ENCODE measurements around the gene TRIB2. TPM values are rescaled to one million over a fixed set of nuclear protein-coding genes. Genes with fewer than 3 reads are reported as not detected.

Gene TRIB2
- total and polyA plus RNA-seq, 4 donors = 23.3 to 75.7 (median 51.5) TPM

GRCh38 chr2:12767996-12768624, 51.4 kb downstream of the TRIB2 start:
- Histone ChIP-seq H3K36me3 (ENCODE audit: control insufficient read depth in 1 of 2, insufficient read depth in 2 of 2, low read length in 1 of 2) (no peaks in the 10 kb centered on the region), H3K27me3 (ENCODE audit: control insufficient read depth in 1 of 2, insufficient read depth in 2 of 2, low read length in 1 of 2) (peaks cover 0 to 2% of the 10 kb centered on the region in 2 donors), H3K4me1 (ENCODE audit: control insufficient read depth in 1 of 2, insufficient read depth in 2 of 2, low read length in 2 of 2) (no peaks in the 10 kb centered on the region), H3K4me3 (ENCODE audit: low read length in 2 of 2) (no peak overlapping the region), H3K27ac (ENCODE audit: low read depth in 1 of 2, low read length in 2 of 2) (no peak overlapping the region), H3K9me3 (ENCODE audit: control insufficient read depth, low read length) (peaks cover 3% of the 10 kb centered on the region)
- DNase-seq = no peak
- intact Hi-C loops (cut with DNase I) = no loop called here
- no peak for ATAC-seq (ENCODE audit: low FRiP score)
- 60 to 63% methylated on average over 3 of the region's 3 CpGs for WGBS, 2 donors

DNA sequence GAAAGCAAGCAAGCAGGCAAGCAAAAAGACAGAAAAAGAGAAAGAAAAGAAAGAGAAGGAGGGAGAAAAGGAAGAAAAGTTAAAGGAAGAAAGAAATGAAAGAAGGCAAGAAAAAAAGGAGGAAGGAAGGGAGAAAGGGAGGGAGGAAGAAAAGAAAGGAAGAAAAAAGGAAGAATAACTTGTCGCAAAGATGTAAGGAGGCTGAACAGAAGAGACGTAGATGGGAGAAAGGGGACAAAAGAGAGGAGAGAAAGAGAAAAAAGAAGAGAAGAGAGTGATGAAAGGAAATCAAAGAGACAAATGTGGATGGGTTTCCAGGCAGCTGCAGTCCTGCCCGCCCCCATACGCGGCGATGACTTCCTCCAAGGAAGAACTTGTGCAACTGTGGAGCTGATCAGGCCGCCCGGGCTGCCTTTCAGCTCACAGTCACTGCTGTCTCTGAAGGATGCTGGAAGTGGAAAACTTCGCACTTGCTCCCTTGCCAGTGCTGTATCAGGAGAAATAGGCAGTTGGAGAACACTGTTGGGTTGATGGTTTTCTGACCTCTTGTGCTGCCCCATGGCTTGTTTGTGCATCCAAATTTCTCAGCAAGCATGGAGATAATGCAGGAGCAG, 52.9 kb downstream of the TRIB2 start:
- intact Hi-C loops (cut with DNase I) = no loop called here
- Histone ChIP-seq H3K4me3 (ENCODE audit: low read length in 2 of 2) (no peak overlapping the region), H3K9me3 (ENCODE audit: control insufficient read depth, low read length) (no peaks in the 10 kb centered on the region), H3K27ac (ENCODE audit: low read depth in 1 of 2, low read length in 2 of 2) (no peak overlapping the region), H3K36me3 (ENCODE audit: control insufficient read depth in 1 of 2, insufficient read depth in 2 of 2, low read length in 1 of 2) (no peaks in the 10 kb centered on the region), H3K4me1 (ENCODE audit: control insufficient read depth in 1 of 2, insufficient read depth in 2 of 2, low read length in 2 of 2) (no peaks in the 10 kb centered on the region), H3K27me3 (ENCODE audit: control insufficient read depth in 1 of 2, insufficient read depth in 2 of 2, low read length in 1 of 2) (peaks cover 0 to 2% of the 10 kb centered on the region in 2 donors)
- WGBS, 2 donors = 80% methylated on average over 9 of the region's 9 CpGs
- DNase-seq (peak in 1 of 2 donors; percentile 76), ATAC-seq (ENCODE audit: low FRiP score) (peak; percentile 83)

DNA sequence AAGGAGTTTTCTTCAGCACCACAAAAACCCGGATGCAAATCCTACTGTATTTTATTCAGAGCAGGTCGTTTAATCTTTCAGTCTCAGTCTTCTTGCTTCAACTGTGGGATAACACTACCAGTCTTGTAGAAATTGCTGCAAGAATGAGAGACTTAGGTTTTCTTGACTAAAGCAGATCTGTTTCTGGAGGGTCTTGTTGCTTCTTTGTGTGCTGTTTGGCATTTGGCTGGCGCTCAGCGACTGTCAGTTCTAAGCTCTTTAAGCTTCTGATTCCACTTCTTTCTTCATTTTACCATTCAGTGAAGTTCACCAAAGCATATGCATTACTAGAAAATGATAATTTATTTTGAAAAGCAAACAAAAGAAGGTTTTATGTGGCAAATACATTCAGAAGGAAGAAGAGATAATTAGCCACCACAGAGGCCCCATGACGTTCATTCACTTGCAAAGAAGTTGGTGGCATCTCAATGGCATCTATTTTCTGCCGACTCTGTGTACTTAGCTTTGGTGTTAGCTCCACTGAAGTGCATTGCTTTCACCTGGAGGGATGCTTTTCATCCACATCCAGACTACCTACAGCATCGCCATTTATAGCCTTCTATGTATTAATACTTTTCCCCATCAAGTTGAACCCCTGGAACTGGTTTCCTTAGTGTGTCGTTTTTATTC, 53.7 kb downstream of the TRIB2 start:
- H3K36me3 ChIP-seq (ENCODE audit: control insufficient read depth in 1 of 2, insufficient read depth in 2 of 2, low read length in 1 of 2) = no peaks in the 10 kb centered on the region
- H3K27ac ChIP-seq (ENCODE audit: low read depth in 1 of 2, low read length in 2 of 2) = no peak overlapping the region
- DNase-seq = no peak
- no peaks in the 10 kb centered on the region for H3K4me1 ChIP-seq (ENCODE audit: control insufficient read depth in 1 of 2, insufficient read depth in 2 of 2, low read length in 2 of 2)
- peaks cover 0 to 2% of the 10 kb centered on the region in 2 donors for H3K27me3 ChIP-seq (ENCODE audit: control insufficient read depth in 1 of 2, insufficient read depth in 2 of 2, low read length in 1 of 2)
- peaks cover under 1% of the 10 kb centered on the region for H3K9me3 ChIP-seq (ENCODE audit: control insufficient read depth, low read length)
- intact Hi-C loops (cut with DNase I) = no loop called here
- no peak for ATAC-seq (ENCODE audit: low FRiP score)
- no peak overlapping the region for H3K4me3 ChIP-seq (ENCODE audit: low read length in 2 of 2)
- WGBS, 2 donors = 82 to 84% methylated on average over 8 of the region's 8 CpGs

DNA sequence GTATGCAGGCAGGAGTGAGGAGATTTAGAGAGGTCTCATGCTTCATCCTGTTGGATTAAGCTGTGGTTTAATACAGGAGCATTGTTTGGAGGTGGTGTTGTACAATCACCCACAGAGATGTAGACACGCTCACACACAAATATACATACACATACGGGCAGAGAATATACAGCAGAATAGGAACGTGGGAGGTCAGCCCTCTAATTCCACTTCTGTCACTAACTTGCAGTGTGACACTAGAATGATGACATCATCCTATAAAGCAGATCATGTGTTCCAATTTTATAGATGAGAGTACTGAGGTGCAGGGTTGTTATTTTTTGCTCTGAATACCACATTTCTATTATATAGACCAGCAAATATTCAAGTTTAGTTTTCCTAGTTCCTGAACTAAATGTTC, 54.4 kb downstream of the TRIB2 start:
- ATAC-seq (ENCODE audit: low FRiP score) = no peak

GRCh38 chr2:12773586-12774394, 57.1 kb downstream of the TRIB2 start:
- intact Hi-C loops (cut with DNase I) = no loop called here
- 41 to 54% methylated on average over 3 of the region's 3 CpGs for WGBS, 2 donors

More for the DNA sequence above, 54.4 kb downstream of the TRIB2 start:
- Histone ChIP-seq H3K27ac (ENCODE audit: low read depth in 1 of 2, low read length in 2 of 2) (no peak overlapping the region), H3K4me3 (ENCODE audit: low read length in 2 of 2) (no peak overlapping the region), H3K36me3 (ENCODE audit: control insufficient read depth in 1 of 2, insufficient read depth in 2 of 2, low read length in 1 of 2) (no peaks in the 10 kb centered on the region), H3K9me3 (ENCODE audit: control insufficient read depth, low read length) (peaks cover 2% of the 10 kb centered on the region), H3K4me1 (ENCODE audit: control insufficient read depth in 1 of 2, insufficient read depth in 2 of 2, low read length in 2 of 2) (no peaks in the 10 kb centered on the region), H3K27me3 (ENCODE audit: control insufficient read depth in 1 of 2, insufficient read depth in 2 of 2, low read length in 1 of 2) (peaks cover 0 to 2% of the 10 kb centered on the region in 2 donors)
- 85 to 93% methylated on average over 3 of the region's 3 CpGs for WGBS, 2 donors
- intact Hi-C loops (cut with DNase I) = no loop called here
- DNase-seq = no peak

GRCh38 chr2:12774395-12774727, 57.6 kb downstream of the TRIB2 start:
- no peak overlapping the region for H3K27ac ChIP-seq (ENCODE audit: low read depth in 1 of 2, low read length in 2 of 2)
- H3K36me3 ChIP-seq (ENCODE audit: control insufficient read depth in 1 of 2, insufficient read depth in 2 of 2, low read length in 1 of 2) = no peaks in the 10 kb centered on the region
- no peaks in the 10 kb centered on the region for H3K27me3 ChIP-seq (ENCODE audit: control insufficient read depth in 1 of 2, insufficient read depth in 2 of 2, low read length in 1 of 2)
- intact Hi-C loops (cut with DNase I) = no loop called here
- no peak for DNase-seq
- no peaks in the 10 kb centered on the region for H3K4me1 ChIP-seq (ENCODE audit: control insufficient read depth in 1 of 2, insufficient read depth in 2 of 2, low read length in 2 of 2)
- H3K4me3 ChIP-seq (ENCODE audit: low read length in 2 of 2) = no peak overlapping the region
- peaks cover 2% of the 10 kb centered on the region for H3K9me3 ChIP-seq (ENCODE audit: control insufficient read depth, low read length)
- WGBS, 2 donors = 94 to 100% methylated on average over 1 of the region's 1 CpG
- no peak for ATAC-seq (ENCODE audit: low FRiP score)

More at GRCh38 chr2:12773586-12774394, 57.1 kb downstream of the TRIB2 start:
- H3K36me3 ChIP-seq (ENCODE audit: control insufficient read depth in 1 of 2, insufficient read depth in 2 of 2, low read length in 1 of 2) = no peaks in the 10 kb centered on the region
- peaks cover 0 to 2% of the 10 kb centered on the region in 2 donors for H3K27me3 ChIP-seq (ENCODE audit: control insufficient read depth in 1 of 2, insufficient read depth in 2 of 2, low read length in 1 of 2)
- no peaks in the 10 kb centered on the region for H3K4me1 ChIP-seq (ENCODE audit: control insufficient read depth in 1 of 2, insufficient read depth in 2 of 2, low read length in 2 of 2)
- DNase-seq (no peak), ATAC-seq (ENCODE audit: low FRiP score) (no peak)
- H3K9me3 ChIP-seq (ENCODE audit: control insufficient read depth, low read length) = peaks cover 2% of the 10 kb centered on the region
- no peak overlapping the region for H3K4me3 ChIP-seq (ENCODE audit: low read length in 2 of 2)
- H3K27ac ChIP-seq (ENCODE audit: low read depth in 1 of 2, low read length in 2 of 2) = no peak overlapping the region

DNA sequence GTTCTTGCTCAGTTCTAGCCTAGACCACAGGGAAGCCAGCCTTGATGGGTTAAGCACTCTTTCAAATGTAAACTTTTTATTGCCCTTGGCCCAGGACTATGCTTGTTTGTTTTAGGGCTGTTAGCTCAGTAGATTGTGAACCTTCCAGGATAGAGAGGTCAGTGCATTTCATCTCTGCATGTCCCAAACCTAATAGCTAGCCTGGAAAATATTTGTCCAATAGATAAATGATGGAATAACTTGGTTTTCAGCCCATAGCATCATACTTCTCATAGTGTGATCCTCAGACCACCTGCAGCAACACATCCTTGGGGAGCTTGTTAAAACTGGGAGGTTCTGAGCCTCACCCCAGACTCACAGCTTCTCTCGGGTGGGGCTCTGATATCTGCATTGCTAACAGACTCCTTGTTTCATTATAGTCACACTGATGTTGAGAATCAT, 59.8 kb downstream of the TRIB2 start:
- 71 to 75% methylated on average over 1 of the region's 1 CpG for WGBS, 2 donors
- Histone ChIP-seq H3K27ac (ENCODE audit: low read depth in 1 of 2, low read length in 2 of 2) (no peak overlapping the region), H3K4me1 (ENCODE audit: control insufficient read depth in 1 of 2, insufficient read depth in 2 of 2, low read length in 2 of 2) (no peaks in the 10 kb centered on the region), H3K9me3 (ENCODE audit: control insufficient read depth, low read length) (peaks cover 2% of the 10 kb centered on the region), H3K4me3 (ENCODE audit: low read length in 2 of 2) (no peak overlapping the region), H3K36me3 (ENCODE audit: control insufficient read depth in 1 of 2, insufficient read depth in 2 of 2, low read length in 1 of 2) (no peaks in the 10 kb centered on the region), H3K27me3 (ENCODE audit: control insufficient read depth in 1 of 2, insufficient read depth in 2 of 2, low read length in 1 of 2) (no peaks in the 10 kb centered on the region)
- no peak for ATAC-seq (ENCODE audit: low FRiP score)
- intact Hi-C loops (cut with DNase I) = no loop called here
- no peak for DNase-seq

DNA sequence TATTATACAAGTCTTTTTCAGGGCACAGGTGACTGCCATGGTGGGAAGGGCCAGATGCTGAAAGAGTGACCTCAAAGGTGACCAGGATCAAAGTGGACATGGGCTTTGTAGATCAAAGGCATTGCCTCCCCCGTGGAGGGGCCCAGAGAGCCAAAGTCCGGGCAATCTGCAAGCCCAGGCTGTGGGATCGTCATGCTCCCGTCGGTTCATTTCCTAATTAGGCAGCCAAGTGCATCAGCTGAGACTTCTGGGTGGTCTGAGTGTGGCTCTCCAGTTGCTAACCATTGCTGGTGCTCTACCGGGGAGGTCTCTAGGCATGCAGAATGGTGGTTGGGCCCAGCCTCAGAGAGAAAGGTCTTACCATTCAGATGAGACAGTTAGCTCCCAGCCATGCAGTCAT, 61.6 kb downstream of the TRIB2 start:
- Histone ChIP-seq H3K9me3 (ENCODE audit: control insufficient read depth, low read length) (peaks cover 2% of the 10 kb centered on the region), H3K36me3 (ENCODE audit: control insufficient read depth in 1 of 2, insufficient read depth in 2 of 2, low read length in 1 of 2) (no peaks in the 10 kb centered on the region), H3K27me3 (ENCODE audit: control insufficient read depth in 1 of 2, insufficient read depth in 2 of 2, low read length in 1 of 2) (no peaks in the 10 kb centered on the region), H3K4me3 (ENCODE audit: low read length in 2 of 2) (no peak overlapping the region), H3K27ac (ENCODE audit: low read depth in 1 of 2, low read length in 2 of 2) (no peak overlapping the region), H3K4me1 (ENCODE audit: control insufficient read depth in 1 of 2, insufficient read depth in 2 of 2, low read length in 2 of 2) (no peaks in the 10 kb centered on the region)
- WGBS, 2 donors = 70 to 73% methylated on average over 6 of the region's 6 CpGs
- DNase-seq (no peak), ATAC-seq (ENCODE audit: low FRiP score) (no peak)
- intact Hi-C loops (cut with DNase I) = no loop called here
